ENCODE results near the gene TRIP12. TPM values are rescaled to one million over a fixed set of nuclear protein-coding genes. Genes with fewer than 3 reads are reported as not detected.
"Not testable (repeated sequence)": the region's sequence is repeated elsewhere in the genome, so short reads cannot be mapped to it uniquely, and the experiment has no call there.

Gene TRIP12
- total RNA-seq, 1 donor from 2014 or later = 235 TPM

DNA sequence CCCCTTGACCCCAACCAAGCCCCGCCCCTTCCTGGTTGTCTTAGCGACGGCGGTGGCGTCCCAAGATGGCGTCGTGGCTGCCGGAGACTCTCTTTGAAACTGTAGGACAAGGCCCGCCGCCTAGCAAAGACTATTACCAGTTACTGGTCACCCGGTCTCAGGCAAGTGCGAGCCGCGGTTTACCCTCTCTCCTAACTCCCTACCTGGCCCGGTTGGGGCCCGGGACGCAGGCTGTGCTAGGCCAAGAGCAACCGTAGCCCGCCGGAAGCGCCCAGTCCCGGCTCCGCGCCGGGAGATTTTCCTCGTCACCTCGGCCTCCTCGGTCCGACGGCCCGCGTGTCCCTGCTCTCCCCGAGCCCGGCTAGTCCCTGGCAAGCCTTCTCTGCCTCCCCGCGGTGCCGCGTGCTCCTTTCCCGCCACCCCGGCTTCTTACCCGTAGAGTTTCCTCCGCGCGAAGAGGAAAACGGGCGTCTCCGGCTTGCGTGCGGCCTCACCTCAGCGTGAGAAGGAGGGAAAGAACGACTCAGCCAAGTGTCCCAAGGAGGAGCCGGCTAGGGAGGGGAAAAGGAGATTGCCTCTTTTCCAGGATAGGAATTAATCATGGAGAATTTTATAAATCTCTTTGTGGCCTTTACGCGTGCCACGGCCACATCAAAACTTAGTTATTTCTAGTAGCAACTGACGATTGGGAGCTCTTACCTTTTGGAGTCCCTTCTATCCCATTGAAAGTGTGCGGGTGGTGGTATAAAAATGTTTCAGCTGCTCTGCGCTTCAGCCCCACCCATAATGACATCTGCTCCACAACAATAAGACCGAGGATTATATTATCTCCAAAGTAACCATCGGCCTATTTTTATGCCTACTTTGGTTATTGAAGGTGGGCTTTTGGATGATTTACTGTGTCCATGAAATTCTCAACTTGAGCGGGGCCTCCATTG lies 909 bp upstream of the TRIP12 start, which contains the start of gene FBXO36:
Gene FBXO36 (plus strand): TSS at position 55 of the 938 bp plus-strand sequence. CDS start 11 bp downstream, at position 66.
- intact Hi-C loops (cut with DNase I) = no loop called here
- peak; percentile 94 for DNase-seq (ENCODE audit: low spot score)
- ATAC-seq = peak; percentile 92

DNA sequence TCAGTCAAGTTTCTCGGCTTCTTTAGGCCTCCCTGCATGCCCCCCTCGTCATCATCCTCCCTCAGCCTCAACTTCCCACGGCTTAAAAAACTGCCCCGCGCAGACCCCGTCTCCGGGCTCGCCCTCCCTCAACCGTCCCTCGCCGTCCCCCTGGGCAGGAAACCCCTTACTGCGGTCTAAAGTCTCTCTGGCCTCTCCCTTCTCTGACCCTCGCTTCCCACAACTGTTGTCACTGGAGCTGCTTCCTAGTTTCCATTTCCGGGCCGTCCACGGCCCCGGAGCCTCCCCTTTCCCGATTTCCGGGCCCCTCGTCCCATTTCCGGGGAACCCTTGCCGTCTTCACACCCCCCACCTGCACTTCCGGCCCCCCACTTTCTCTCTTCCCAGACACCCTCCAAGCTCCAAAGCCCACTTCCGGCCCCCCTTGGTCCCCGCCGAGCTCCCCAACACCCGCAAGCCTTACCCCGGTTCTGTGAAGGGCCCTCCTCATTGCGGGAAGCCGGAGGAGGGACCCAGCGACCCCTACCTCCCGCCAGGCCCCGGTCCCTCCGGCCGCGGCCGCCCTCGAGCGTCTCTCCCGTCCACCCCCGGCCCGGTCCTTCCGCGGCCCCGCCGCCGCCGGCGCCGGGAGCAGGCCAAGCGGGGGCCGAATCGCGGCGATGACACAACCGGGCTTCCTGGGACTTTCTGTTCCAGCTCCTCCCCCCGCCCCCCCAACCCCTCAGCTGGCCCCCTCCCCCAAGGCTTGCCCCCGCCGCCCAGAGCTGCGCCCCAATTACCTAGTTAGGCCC lies 513 bp downstream of the TRIP12 start:
- intact Hi-C loops (cut with DNase I) = no loop called here
- DNase-seq (ENCODE audit: low spot score) (peak; percentile 85), ATAC-seq (peak; percentile 69)

DNA sequence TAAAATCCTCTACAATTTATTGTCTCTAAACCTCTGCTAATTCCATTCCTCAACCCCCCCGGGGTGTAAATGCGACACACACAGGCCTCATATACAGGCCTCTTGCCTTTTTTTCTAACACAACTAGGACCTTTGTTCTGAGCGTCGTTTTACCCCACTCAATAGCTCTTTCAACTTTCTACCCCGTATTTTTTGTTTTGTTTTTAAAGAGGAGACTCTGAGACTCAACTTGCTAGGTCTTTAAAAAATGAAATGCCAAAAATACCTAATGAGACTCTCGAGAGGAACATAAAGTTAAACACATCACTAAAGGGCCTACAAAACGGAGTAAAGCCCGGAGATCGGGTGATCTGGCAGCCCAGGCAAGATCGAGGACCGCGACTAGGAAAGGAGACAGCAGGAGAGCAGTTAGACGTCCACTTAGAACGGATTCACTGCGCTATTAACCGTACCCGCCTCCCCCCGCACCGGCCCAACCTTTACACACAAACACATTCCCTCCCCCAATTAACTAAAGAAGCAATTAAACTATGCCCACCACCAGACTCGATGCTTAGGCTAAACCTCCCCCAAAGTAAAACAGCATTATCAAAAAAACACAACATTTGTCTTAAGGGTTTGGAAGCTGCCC lies 1.7 kb downstream of the TRIP12 start:
- DNase-seq (ENCODE audit: low spot score) = no peak
- intact Hi-C loops (cut with DNase I) = no loop called here
- no peak for ATAC-seq

DNA sequence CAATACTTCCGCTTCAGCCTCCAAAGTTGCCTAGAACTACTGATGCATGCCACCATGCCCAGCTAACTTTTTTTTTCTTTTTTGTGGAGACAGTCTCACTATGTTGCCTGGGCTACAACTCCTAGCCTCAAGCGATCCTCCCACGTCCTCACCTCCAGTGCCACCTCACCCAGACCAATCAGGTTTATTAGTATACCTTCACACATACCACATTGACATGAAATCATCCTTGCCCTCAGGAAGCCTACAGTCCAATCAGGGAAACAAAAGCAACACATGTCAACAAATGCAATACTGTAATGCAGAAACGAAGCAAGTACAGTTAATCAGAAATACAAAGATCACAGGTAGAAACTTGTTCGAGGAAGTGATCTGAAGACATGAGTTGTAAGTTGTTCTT lies 4.0 kb downstream of the TRIP12 start:
- no peak for ATAC-seq
- DNase-seq (ENCODE audit: low spot score) = no peak
- intact Hi-C loops (cut with DNase I) = no loop called here

DNA sequence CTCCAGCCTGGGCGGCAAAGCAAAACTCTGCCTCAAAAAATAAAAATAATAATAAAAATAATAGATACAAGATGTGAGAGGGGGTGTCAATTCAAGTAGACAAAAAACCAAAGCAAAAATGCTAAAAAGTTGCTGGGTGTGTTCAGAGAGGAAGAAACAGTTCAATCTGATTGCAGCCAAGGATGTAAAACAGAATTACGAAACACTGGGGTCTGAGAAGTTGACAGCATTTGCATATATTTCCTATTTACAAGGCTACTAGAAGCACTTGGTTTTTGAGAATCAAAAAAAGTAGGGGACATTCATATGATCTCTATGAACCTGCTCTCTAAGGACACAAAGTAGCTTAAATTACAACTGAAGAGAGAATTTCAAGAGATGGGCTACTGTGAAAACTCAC lies 7.6 kb downstream of the TRIP12 start:
- ATAC-seq (no peak), DNase-seq (ENCODE audit: low spot score) (no peak)
- intact Hi-C loops (cut with DNase I) = no loop called here

DNA sequence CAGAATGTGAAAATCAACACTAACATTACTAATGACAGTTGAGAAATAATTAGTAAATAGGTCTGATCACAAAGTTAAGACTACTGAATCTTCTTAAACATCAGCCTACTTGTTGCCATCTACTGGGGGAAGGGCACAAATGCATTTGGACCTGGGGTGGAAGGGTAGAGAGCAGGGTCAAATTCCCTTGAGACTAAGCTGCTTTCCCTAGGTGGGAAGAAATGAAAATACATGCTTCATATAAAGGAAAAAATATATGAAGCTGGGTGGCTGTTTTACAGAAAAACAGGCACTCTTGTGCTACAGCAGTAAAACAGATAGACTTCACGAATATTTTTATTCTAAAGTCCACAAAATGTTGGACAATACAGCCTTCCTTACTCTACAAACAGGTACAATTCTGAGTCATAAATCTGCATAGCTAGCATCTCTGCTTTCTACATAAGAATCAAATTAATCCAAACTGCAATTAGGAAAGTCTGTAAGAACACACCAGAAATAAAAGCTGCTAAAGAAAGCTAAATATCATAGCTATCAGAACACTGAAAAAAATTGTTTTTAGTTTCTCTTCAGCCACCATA lies 10.9 kb downstream of the TRIP12 start:
- intact Hi-C loops (cut with DNase I) = no loop called here
- no peak for DNase-seq (ENCODE audit: low spot score)
- no peak for ATAC-seq

DNA sequence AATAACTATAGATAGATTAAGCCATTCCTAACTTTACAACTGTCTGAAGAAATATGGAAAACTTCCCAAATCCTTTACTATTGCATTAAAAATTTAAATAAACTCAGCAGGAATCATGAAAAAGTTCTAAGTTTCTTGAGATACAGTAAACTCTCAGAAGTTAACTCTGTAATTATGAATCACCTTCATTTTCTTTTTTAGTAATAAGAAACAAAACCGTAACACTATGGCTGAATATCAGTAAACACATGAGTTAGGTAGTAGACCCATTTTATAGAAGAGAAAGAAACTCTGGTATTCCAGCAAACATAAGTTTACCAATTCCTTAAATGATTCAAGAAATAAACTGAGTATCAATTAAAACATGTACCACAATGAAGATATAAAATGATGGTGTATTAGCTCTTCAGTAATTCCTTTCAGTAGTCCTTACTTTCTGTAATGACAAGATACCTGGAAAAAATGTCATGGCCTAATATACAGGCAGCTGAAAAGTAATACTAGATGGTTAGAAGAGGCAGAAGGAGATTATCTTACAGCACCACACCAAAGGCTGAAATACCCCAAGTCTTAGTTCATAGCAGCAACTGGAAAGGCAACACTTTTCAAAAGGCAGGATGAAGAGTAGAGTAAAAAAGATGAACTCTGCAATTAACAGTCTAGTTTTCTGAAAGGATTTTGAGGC lies 11.5 kb downstream of the TRIP12 start:
- ATAC-seq (no peak), DNase-seq (ENCODE audit: low spot score) (no peak)
- intact Hi-C loops (cut with DNase I) = no loop called here

DNA sequence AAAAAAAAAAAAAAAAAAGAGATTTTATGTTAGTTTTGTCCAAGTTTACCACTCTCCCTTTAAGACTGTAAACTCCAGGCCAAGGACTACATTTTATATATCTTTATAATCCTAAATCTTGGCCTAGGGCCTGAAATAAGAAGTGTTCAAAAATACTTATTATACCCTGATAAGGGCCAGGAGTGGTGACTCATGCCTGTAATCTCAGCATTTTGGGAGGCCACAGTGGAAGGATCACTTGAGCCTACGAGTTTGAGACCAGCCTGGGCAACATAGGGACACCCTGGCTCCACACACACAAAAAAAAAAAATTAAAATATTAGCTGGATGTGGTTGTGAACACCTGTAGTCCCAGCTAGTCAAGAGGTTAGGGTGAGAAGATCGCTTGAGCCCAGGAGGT lies 12.7 kb downstream of the TRIP12 start:
- intact Hi-C loops (cut with DNase I) = no loop called here
- DNase-seq (ENCODE audit: low spot score) (no peak), ATAC-seq (no peak)

DNA sequence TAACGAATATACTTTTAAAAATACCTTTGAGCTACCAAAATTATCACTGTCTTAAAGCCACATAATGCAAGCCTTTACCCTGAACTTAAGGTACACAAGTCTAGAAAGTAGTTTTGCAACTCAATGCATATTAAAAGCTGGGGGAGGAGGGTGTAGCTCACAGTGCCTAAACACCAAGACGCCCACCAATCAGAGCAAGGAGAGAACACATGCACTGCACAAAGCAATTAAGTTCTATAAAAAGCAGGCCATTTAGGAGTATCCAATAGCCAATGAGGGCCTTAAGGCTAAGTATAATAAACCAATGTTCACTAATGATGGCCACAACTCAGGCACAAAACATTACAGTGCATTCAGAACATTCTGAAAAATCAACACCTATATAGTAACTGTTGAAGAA lies 16.2 kb downstream of the TRIP12 start:
- ATAC-seq (no peak), DNase-seq (ENCODE audit: low spot score) (no peak)
- intact Hi-C loops (cut with DNase I) = no loop called here

DNA sequence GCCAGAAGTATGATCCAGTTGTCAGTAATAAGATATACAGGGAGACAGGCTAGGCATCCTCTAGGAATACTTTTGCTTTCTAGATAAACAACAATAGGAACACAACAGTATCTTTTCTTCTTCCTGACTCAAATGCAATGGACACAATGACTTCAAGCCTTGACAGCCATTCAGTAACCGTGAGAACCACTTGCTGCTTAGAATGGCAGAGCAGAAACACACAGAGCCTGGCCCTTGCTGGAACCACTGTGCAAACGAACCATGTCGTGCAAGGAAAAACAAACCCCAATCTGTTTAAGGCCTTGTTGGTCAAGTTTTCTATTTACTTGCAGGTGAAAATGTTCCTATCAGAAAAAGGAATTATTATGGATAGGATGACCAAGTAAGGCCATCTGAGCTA lies 18.8 kb downstream of the TRIP12 start:
- intact Hi-C loops (cut with DNase I) = no loop called here
- no peak for ATAC-seq
- DNase-seq (ENCODE audit: low spot score) = no peak

DNA sequence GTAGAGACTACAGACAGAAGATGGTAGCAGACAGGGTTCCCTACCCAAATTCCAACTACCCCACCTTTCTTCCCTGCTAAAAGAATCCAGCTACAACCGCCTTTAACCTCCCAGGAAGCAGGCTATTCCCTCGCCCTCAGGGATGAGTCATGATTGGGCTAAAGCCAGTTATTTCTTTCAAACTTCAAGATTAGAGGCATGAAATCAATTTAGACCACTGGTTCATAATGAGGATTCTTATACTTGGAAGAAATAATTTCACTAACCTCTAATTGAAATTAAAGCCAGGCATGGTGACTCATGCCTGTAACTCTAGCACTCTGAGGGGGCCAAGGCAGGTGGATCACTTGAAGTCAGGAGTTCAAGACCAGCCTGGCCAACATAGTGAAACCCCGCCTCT lies 20.0 kb downstream of the TRIP12 start:
- peak; percentile 86 for ATAC-seq

DNA sequence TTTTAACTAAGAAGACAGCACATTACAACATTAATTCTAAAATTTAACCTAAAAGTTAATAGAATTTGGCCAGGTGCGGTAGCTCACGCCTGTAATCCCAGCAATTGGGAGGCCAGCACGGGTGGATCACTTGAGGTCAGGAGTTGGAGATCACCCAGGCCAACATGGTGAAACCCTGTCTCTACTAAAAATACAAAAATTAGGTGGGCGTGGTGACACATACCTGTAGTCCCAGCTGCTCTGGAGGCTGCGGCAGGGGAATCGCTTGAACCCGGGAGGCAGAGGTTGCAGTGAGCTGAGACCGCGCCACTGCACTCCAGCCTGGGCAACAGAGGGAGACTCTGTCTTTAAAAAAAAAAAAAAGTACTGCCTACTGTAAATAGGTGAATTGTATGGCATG lies 21.3 kb downstream of the TRIP12 start:
- intact Hi-C loops (cut with DNase I); ATAC-seq; DNase-seq (ENCODE audit: low spot score): not testable (repeated sequence)

More for the DNA sequence above, 20.0 kb downstream of the TRIP12 start:
- intact Hi-C loops (cut with DNase I) = no loop called here
- DNase-seq (ENCODE audit: low spot score) = no peak

DNA sequence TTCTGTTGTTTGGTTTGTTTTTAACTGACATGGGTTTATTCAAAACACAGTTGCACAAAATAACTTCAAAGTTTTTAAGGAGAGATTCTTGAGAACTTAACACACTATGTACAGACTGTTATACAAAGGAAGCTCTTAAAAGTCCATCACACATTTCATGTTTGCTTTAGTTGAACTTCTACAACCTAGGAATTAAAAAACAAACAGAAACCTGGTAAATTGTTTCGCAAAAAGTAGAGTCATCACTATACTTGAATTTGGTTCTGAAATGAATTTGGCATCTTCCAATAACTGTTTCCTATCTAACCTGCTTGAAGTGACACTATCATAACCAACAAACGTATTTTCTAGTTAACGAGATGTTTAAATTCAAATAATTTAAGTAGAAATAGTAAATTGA lies 21.8 kb downstream of the TRIP12 start:
- no peak for ATAC-seq
- intact Hi-C loops (cut with DNase I) = no loop called here

DNA sequence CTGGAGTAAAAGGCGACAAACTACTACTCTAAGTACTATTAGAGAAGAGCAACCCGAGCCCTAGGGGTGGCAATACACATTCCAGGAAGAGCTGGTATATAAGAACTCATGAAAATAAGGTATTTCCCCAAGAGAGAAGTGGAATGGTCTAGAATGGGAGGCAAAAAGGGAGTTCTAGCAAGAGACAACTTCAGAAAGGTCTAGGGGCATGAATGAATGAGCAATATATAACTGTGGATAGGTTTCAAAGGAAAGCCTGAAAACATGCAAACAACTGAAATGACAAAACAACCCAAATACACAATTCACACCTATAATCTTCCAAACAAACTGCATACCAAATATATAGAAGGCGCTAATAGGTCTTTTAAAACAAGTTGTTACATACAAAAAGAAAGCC lies 22.2 kb downstream of the TRIP12 start:
- intact Hi-C loops (cut with DNase I) = no loop called here
- DNase-seq (ENCODE audit: low spot score) (no peak), ATAC-seq (no peak)

More for the DNA sequence above, 21.8 kb downstream of the TRIP12 start:
- DNase-seq (ENCODE audit: low spot score) = no peak

DNA sequence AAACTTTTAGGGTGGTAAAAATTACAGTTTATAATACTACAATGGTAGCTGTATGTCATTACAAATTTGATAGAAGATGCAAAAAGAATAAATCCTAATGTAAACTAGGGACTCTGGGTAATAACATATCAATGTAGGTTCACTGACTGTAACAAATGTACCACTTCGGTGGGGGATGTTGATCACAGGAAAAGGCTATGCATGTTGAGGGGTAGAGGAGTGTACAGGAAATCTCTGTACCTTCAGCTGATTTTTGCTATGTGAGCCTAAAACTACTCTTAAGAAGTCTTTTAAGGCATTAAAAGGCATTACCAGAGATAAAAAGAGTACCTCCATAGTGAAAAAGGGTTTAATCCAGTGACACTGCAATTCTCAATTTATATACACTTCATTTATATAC lies 25.0 kb downstream of the TRIP12 start:
- ATAC-seq = no peak
- no peak for DNase-seq (ENCODE audit: low spot score)
- intact Hi-C loops (cut with DNase I) = no loop called here

DNA sequence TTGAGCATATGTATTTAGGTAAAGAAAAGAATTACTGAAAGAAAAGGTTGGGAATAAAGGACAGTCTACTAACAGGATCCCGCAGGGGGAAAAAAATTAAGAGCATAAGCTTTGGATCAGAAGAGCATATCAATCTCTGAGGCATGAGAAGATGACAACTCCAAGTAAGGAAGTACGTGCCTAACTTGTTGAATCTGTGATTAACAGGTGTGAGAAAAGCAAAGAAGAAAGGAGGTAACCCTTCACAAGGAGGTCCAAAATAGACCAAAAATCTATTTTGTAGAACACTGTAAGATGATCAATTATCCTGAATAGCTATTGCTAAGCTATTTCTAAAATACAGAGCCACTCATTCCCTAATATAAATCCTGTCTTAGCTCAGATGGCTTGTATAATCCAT lies 32.8 kb downstream of the TRIP12 start:
- ATAC-seq (no peak), DNase-seq (ENCODE audit: low spot score) (no peak)
- intact Hi-C loops (cut with DNase I) = no loop called here

DNA sequence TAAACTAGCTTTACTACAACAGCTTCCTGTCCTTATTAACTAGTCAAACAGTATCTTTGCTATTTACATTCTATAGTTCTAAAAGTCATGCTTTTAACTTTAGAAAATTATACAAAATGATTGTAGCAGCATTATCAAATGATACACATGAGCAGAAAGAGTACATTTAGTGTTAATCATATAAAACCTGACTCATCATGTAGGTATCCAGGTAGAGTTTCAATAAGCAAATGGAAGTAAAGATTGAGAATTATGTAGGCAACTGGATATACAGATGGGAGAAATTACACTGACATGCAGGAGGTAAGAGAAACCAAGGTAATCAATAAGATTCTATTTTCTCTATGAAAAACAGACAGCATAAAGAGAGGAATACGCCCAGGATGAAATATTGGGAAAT lies 33.8 kb downstream of the TRIP12 start:
- no peak for DNase-seq (ENCODE audit: low spot score)
- intact Hi-C loops (cut with DNase I) = no loop called here
- no peak for ATAC-seq

DNA sequence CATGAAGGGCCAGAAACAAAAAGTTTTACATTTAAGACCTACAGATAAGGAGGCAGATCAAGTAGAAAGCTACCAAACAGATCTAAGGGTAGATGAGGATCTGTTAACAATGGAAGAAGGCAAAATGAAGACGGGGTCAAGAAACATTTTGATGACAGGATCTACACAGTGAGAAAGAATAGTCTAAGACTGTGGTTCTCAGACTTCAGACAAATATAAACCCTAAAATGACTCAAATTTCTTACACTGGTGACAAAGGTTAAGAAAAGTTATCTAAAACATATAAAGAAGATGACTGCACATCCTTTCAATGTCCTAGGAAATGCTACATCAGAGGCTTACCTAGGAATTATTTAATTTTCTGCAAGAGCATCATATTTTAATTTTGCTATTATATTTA lies 34.4 kb downstream of the TRIP12 start:
- intact Hi-C loops (cut with DNase I) = no loop called here
- no peak for DNase-seq (ENCODE audit: low spot score)
- ATAC-seq = no peak
